Neuronal stem cell (in vitro differentiated cells): ENCODE data around the gene CCDC159.

Experiments
- DNase-seq: peaks from one replicate; pipeline ENCODE4 v3.0.0-alpha.2; 2013; ENCODE audit warnings: low spot score
- H2AFZ ChIP-seq: one replicate; pipeline ENCODE4 v1.6.1; 2013; ENCODE audit warnings: mild to moderate bottlenecking, low read length, inconsistent platforms
- H2AK5ac ChIP-seq: 2 replicates; pipeline ENCODE4 v1.6.1; 2013; ENCODE audit warnings: low read depth, mild to moderate bottlenecking, inconsistent platforms, low read length, moderate library complexity, mixed read lengths
- H2BK120ac ChIP-seq: 2 replicates; pipeline ENCODE4 v1.6.1; 2013; ENCODE audit warnings: low read depth, mild to moderate bottlenecking, inconsistent platforms, low read length, moderate library complexity, mixed read lengths
- H2BK12ac ChIP-seq: one replicate; pipeline ENCODE4 v1.6.1; 2013; ENCODE audit warnings: low read length, inconsistent platforms
- H2BK15ac ChIP-seq: 2 replicates; pipeline ENCODE4 v1.6.1; 2013; ENCODE audit warnings: mild to moderate bottlenecking, low read length, inconsistent platforms, mixed read lengths
- H2BK5ac ChIP-seq: one replicate; pipeline ENCODE4 v1.6.1; 2013; ENCODE audit warnings: inconsistent platforms, mild to moderate bottlenecking, low read length, moderate library complexity
- H3K14ac ChIP-seq: one replicate; pipeline ENCODE4 v1.6.1; 2013; ENCODE audit warnings: low read length, inconsistent platforms
- H3K18ac ChIP-seq: 2 replicates; pipeline ENCODE4 v1.6.1; 2013; ENCODE audit warnings: low read length, inconsistent platforms
- H3K23ac ChIP-seq: 2 replicates; pipeline ENCODE4 v1.6.1; 2013; ENCODE audit warnings: low read depth, mild to moderate bottlenecking, mixed read lengths, low read length, inconsistent platforms; ENCODE audit not compliant: poor library complexity
- H3K27ac ChIP-seq: replicated peaks from 3 replicates; pipeline ENCODE4 v1.5.1; 2013; ENCODE audit warnings: low read length, inconsistent platforms
- H3K27me3 ChIP-seq, 3 experiments: 2 replicates each; pipeline ENCODE4 v1.6.1; 2013; ENCODE audit warnings: low read length in 3 of 3, mild to moderate bottlenecking in 2 of 3, inconsistent platforms in 1 of 3, low read depth in 1 of 3, mixed read lengths in 1 of 3, moderate library complexity in 1 of 3; ENCODE audit not compliant: control insufficient read depth in 3 of 3, insufficient read depth in 3 of 3
- H3K36me3 ChIP-seq, 2 donors: replicated peaks in 1 of 2; 2 replicates each; pipeline ENCODE4 v1.6.1; 2013; ENCODE audit warnings: low read length in 2 of 2; ENCODE audit not compliant: control insufficient read depth in 2 of 2, insufficient read depth in 2 of 2
- H3K4ac ChIP-seq: 2 replicates; pipeline ENCODE4 v1.6.1; 2013; ENCODE audit warnings: inconsistent platforms, mild to moderate bottlenecking, low read length, moderate library complexity
- H3K4me1 ChIP-seq, 2 donors: 1 replicate in 1 of 2; 2 replicates in 1 of 2; pipeline ENCODE4 v1.6.1; 2013; ENCODE audit warnings: low read length in 2 of 2, low read depth in 1 of 2; ENCODE audit not compliant: control insufficient read depth in 2 of 2, insufficient read depth in 1 of 2
- H3K4me2 ChIP-seq: one replicate; pipeline ENCODE4 v1.6.1; 2013; ENCODE audit warnings: mild to moderate bottlenecking, low read length, inconsistent platforms; ENCODE audit not compliant: insufficient read depth, poor library complexity, severe bottlenecking
- H3K4me3 ChIP-seq, 2 donors: 2 replicates each; pipeline ENCODE4 v1.5.1; 2013; ENCODE audit warnings: low read length in 2 of 2, mild to moderate bottlenecking in 2 of 2, inconsistent platforms in 1 of 2, moderate library complexity in 1 of 2
- H3K79me1 ChIP-seq: one replicate; pipeline ENCODE4 v1.6.1; 2013; ENCODE audit warnings: low read depth, mild to moderate bottlenecking, inconsistent platforms, low read length, moderate library complexity
- H3K9ac ChIP-seq: one replicate; pipeline ENCODE4 v1.6.1; 2013; ENCODE audit warnings: mild to moderate bottlenecking, low read depth, low read length, inconsistent platforms; ENCODE audit not compliant: poor library complexity
- H3K9me3 ChIP-seq, 2 donors: replicated peaks in 1 of 2; 2 replicates each; pipeline versions ENCODE3 to v1.6.1; 2013; ENCODE audit warnings: low read length in 2 of 2, mild to moderate bottlenecking in 2 of 2, inconsistent platforms in 1 of 2, low read depth in 1 of 2, mixed read lengths in 1 of 2, moderate library complexity in 1 of 2; ENCODE audit not compliant: control insufficient read depth in 2 of 2, insufficient read depth in 1 of 2
- H4K8ac ChIP-seq: one replicate; pipeline ENCODE4 v1.6.1; 2013; ENCODE audit warnings: low read depth, mild to moderate bottlenecking, inconsistent platforms, low read length, moderate library complexity
- H4K91ac ChIP-seq: one replicate; pipeline ENCODE4 v1.6.1; 2013; ENCODE audit warnings: low read length, low read depth, mild to moderate bottlenecking, inconsistent platforms; ENCODE audit not compliant: poor library complexity
- WGBS, 2 donors: extraction: QIAGEN DNeasy Blood & Tissue Kit; methylation state at CpG; one replicate each; pipeline ENCODE4 v1.1.7; 2013; ENCODE audit warnings: missing lambda C conversion rate in 2 of 2, mixed read lengths in 1 of 2; ENCODE audit not compliant: insufficient read length in 2 of 2, insufficient replicate concordance in 1 of 2; ENCODE audit errors: extremely low coverage in 2 of 2; 5-methylcytosine and 5-hydroxymethylcytosine counted together

The CCDC159 gene

GRCh38 chr19:11363881-11364280, 17.6 kb downstream of the CCDC159 start:
- Histone ChIP-seq H3K4me3 (no peak overlapping the region), H2BK12ac (no peak overlapping the region), H3K23ac (no peak overlapping the region), H2AFZ (no peak overlapping the region), H3K36me3 (peaks cover 0 to 2% of the 10 kb centered on the region in 2 donors), H3K4me1 (peaks cover 0 to 9% of the 10 kb centered on the region in 2 donors), H2AK5ac (no peak overlapping the region), H3K79me1 (no peaks in the 10 kb centered on the region), H3K9ac (no peak overlapping the region), H2BK15ac (no peak overlapping the region), H2BK120ac (no peak overlapping the region), H4K91ac (no peak overlapping the region), H3K27ac (no peak overlapping the region), H3K4ac (no peak overlapping the region), H3K4me2 (no peak overlapping the region), H3K27me3 (peaks cover 0 to 12% (median 0%) of the 10 kb centered on the region in 3 experiments), H3K18ac (no peak overlapping the region), H3K9me3 (no peaks in the 10 kb centered on the region), H4K8ac (no peak overlapping the region), H2BK5ac (no peak overlapping the region), H3K14ac (no peak overlapping the region)
- DNase-seq = no peak
- no CpG with 5 or more reads among the region's 10 CpGs for WGBS, 2 donors

- no peak overlapping the region for H2BK5ac ChIP-seq
- no peak overlapping the region for H2BK12ac ChIP-seq
- no peak overlapping the region for H3K18ac ChIP-seq
- peaks cover 0 to 9% of the 10 kb centered on the region in 2 donors for H3K4me1 ChIP-seq
- H3K79me1 ChIP-seq = no peaks in the 10 kb centered on the region
- H3K14ac ChIP-seq = no peak overlapping the region
- no peak overlapping the region for H2AK5ac ChIP-seq
- peaks cover 0 to 12% (median 0%) of the 10 kb centered on the region in 3 experiments for H3K27me3 ChIP-seq
- H4K8ac ChIP-seq = no peak overlapping the region
- peaks cover 0 to 2% of the 10 kb centered on the region in 2 donors for H3K36me3 ChIP-seq
- H3K9ac ChIP-seq = no peak overlapping the region
- H3K4me2 ChIP-seq = no peak overlapping the region
- no peak overlapping the region for H3K23ac ChIP-seq
- H3K4me3 ChIP-seq = no peak overlapping the region
- H2BK15ac ChIP-seq = no peak overlapping the region
- no peak overlapping the region for H3K4ac ChIP-seq
- WGBS, 2 donors = no CpG with 5 or more reads among the region's 28 CpGs
- H2AFZ ChIP-seq = no peak overlapping the region
- no peak overlapping the region for H4K91ac ChIP-seq
- no peak overlapping the region for H3K27ac ChIP-seq
- H3K9me3 ChIP-seq = no peaks in the 10 kb centered on the region
- no peak overlapping the region for H2BK120ac ChIP-seq
- no peak for DNase-seq
Observed at GRCh38 chr19:11364296-11364904, 18.1 kb downstream of the CCDC159 start.

- no peak overlapping the region for H3K14ac ChIP-seq
- H2BK15ac ChIP-seq = no peak overlapping the region
- no peaks in the 10 kb centered on the region for H3K9me3 ChIP-seq
- DNase-seq = no peak
- H2BK120ac ChIP-seq = no peak overlapping the region
- no peak overlapping the region for H3K9ac ChIP-seq
- no peak overlapping the region for H2BK12ac ChIP-seq
- no peak overlapping the region for H3K4ac ChIP-seq
- H4K91ac ChIP-seq = no peak overlapping the region
- peaks cover 0 to 9% of the 10 kb centered on the region in 2 donors for H3K4me1 ChIP-seq
- no peak overlapping the region for H2BK5ac ChIP-seq
- no peak overlapping the region for H2AK5ac ChIP-seq
- no peak overlapping the region for H3K4me3 ChIP-seq
- no peak overlapping the region for H3K18ac ChIP-seq
- no peak overlapping the region for H4K8ac ChIP-seq
- no CpG with 5 or more reads among the region's 5 CpGs for WGBS, 2 donors
- H3K27me3 ChIP-seq = peaks cover 0 to 12% (median 0%) of the 10 kb centered on the region in 3 experiments
- no peak overlapping the region for H2AFZ ChIP-seq
- H3K23ac ChIP-seq = no peak overlapping the region
- H3K4me2 ChIP-seq = no peak overlapping the region
- H3K27ac ChIP-seq = no peak overlapping the region
- H3K36me3 ChIP-seq = peaks cover 0 to 5% of the 10 kb centered on the region in 2 donors
- no peaks in the 10 kb centered on the region for H3K79me1 ChIP-seq
Observed at GRCh38 chr19:11364935-11365334, 18.6 kb downstream of the CCDC159 start.

GRCh38 chr19:11365557-11366117, 19.3 kb downstream of the CCDC159 start:
- no CpG with 5 or more reads among the region's 7 CpGs for WGBS, 2 donors
- no peak for DNase-seq
- no peak overlapping the region for H3K14ac ChIP-seq

More at GRCh38 chr19:11365557-11366117, 19.3 kb downstream of the CCDC159 start:
- H2AFZ ChIP-seq = no peak overlapping the region
- no peak overlapping the region for H3K9ac ChIP-seq
- H2BK5ac ChIP-seq = no peak overlapping the region
- H2BK120ac ChIP-seq = no peak overlapping the region
- no peak overlapping the region for H3K4ac ChIP-seq
- peaks cover 0 to 5% of the 10 kb centered on the region in 2 donors for H3K36me3 ChIP-seq
- no peak overlapping the region for H3K27ac ChIP-seq
- no peak overlapping the region for H4K91ac ChIP-seq
- H4K8ac ChIP-seq = no peak overlapping the region
- H3K79me1 ChIP-seq = no peaks in the 10 kb centered on the region
- no peak overlapping the region for H3K23ac ChIP-seq
- peaks cover 0 to 8% (median 0%) of the 10 kb centered on the region in 3 experiments for H3K27me3 ChIP-seq
- H2BK15ac ChIP-seq = no peak overlapping the region
- H2AK5ac ChIP-seq = peak overlapping the region; percentile 10
- H3K4me2 ChIP-seq = no peak overlapping the region
- no peak overlapping the region for H3K18ac ChIP-seq
- no peaks in the 10 kb centered on the region for H3K9me3 ChIP-seq
- H3K4me3 ChIP-seq = no peak overlapping the region
- H3K4me1 ChIP-seq = peaks cover 0 to 9% of the 10 kb centered on the region in 2 donors
- no peak overlapping the region for H2BK12ac ChIP-seq
